ENCODE measurements around the gene TIMM23B. TPM values are rescaled to one million over a fixed set of nuclear protein-coding genes. Genes with fewer than 3 reads are reported as not detected.

TIMM23B gene, protein sequence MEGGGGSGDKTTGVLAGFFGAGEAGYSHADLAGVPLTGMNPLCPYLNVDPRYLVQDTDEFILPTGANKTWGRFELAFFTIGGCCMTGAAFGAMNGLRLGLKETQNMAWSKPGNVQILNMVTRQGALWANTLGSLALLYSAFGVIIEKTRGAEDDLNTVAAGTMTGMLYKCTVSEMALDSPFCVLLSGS
- 14.7 and 17.4 TPM in 2 replicates for total RNA-seq

DNA sequence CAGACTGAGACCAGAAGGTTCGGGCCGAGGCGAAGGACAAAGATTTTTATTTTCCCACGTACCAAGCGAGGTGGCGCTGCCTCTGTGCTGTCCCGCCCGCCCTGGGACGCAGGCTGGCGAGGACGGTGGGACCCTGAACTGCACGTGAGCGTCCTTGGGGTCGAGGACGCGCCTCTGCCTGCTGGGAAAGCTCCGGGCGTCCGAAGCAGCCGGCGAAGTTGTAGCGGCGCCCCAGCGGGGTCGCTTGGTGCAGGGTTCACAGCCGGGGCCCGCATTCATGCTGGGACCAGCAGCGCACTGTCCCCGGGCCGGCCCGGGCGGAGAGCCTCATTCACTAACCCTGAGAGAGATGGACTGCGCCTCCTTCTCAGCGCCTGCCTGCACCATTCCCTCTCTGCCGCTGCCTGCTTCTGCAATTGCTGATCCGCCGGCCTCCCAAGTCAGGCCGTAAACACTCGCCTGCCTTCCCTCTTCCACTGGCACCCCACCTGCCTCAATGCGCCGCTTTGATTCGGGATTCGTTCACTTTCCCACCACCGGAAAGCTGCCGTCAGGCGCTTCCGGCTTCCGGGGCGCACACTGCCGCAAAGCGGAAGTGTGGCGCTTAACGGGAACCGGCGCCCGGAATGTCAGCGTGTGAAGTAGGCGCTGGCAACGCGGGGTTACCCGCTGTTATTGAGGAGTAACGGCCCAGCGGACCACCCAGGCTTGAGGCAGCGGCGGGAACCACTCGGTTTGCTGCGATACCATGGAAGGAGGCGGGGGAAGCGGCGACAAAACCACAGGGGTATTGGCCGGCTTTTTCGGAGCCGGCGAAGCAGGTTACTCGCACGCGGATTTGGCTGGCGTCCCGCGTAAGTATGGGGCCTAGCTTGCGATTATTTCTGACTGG lies at the start of gene TIMM23B, which contains the start of gene PARG:
Gene TIMM23B, plus strand, starts transcription at position 607 of the 892 bp plus-strand sequence. Its CDS starts 142 bp downstream, at position 749.
Gene PARG, minus strand, starts transcription at position 581 of the 892 bp plus-strand sequence. Its CDS starts 302 bp downstream, at position 279.

DNA sequence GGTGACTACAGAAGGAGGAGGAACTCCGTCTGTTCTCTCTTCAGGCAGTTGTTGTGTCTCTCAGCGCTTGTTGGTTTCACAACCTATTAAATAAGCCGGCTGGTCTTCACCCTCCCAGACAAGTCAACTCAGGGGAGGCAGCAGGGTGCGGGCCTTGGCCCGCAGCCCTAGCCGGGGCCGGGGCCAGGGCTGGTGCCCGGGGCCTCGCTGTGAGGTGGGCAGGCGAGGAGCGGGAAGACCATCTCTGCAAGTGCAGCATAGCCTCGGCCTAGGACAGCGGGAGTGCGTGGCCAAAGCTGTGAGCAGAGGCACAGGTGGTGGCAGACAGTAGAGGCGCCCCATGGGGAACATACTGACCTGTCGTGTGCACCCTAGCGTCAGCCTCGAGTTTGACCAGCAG lies 46.5 kb downstream of the TIMM23B start, which contains the start of gene AGAP6:
Gene AGAP6, plus strand, starts transcription at position 31 of the 400 bp plus-strand sequence. Its CDS starts 310 bp downstream, at position 341.

Small RNAs within 50 kb of the gene (small RNA-seq; reads per million reads assigned to genes)
- gene RNA5SP317 (not detected), gene SNORA74C-2 (1.6 reads per million, percentile 73 among the genes with 10 or more reads in this experiment)

Other genes with a start within 250 kb of the TIMM23B start
- gene OGDHL, start 179.7 kb upstream of the TIMM23B start, total RNA-seq: 0.59 TPM in 1 of 2 replicates, not detected in the other
- gene PARG, start within 50 bp of the TIMM23B start, total RNA-seq: 26.1 and 31.3 TPM in 2 replicates
- 3.7 and 4.3 TPM in 2 replicates for gene AGAP6, start 46.4 kb downstream of the TIMM23B start, total RNA-seq
- gene WASHC2A, start 125.9 kb downstream of the TIMM23B start, total RNA-seq: 37.1 and 49.9 TPM in 2 replicates